Lower leg skin (tissue), 3 donors: ENCODE results near the gene HLX.

Source experiments
- POLR2A ChIP-seq, 2 donors: fragments of 450-650 bp; IDR thresholded peaks; one replicate each; pipeline ENCODE4 v1.6.1; 2016 to 2017; ENCODE audit warnings: antibody characterized with exemption in 2 of 2, mild to moderate bottlenecking in 1 of 2, moderate library complexity in 1 of 2
- TF ChIP-seq, protein P1 (sequence below), 3 donors: fragments of 450-650 bp; IDR thresholded peaks; one replicate each; pipeline ENCODE4 v1.5.1; 2016; ENCODE audit warnings: antibody characterized with exemption in 3 of 3, mild to moderate bottlenecking in 3 of 3, moderate library complexity in 2 of 3

DNA sequence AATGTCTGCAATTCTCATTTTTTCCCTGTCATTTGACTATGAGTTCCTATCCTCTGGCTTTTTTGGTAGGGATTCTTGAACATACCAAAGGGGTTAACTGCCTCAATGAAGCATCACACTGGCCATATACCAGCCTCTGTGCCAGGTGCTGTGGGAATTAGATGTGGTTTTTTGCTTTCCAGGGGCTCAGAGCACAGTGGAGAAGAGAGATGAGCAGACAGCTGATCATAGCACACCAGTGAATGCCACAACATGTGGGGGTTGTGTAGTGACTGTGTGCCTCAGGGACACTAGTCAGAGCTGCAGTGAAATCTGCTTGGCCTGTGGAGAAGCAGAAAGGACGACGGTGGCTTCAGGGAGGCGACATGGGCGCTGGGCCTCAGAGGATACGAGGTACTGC, 30.8 kb downstream of the HLX start:
- TF ChIP-seq, protein P1, sequence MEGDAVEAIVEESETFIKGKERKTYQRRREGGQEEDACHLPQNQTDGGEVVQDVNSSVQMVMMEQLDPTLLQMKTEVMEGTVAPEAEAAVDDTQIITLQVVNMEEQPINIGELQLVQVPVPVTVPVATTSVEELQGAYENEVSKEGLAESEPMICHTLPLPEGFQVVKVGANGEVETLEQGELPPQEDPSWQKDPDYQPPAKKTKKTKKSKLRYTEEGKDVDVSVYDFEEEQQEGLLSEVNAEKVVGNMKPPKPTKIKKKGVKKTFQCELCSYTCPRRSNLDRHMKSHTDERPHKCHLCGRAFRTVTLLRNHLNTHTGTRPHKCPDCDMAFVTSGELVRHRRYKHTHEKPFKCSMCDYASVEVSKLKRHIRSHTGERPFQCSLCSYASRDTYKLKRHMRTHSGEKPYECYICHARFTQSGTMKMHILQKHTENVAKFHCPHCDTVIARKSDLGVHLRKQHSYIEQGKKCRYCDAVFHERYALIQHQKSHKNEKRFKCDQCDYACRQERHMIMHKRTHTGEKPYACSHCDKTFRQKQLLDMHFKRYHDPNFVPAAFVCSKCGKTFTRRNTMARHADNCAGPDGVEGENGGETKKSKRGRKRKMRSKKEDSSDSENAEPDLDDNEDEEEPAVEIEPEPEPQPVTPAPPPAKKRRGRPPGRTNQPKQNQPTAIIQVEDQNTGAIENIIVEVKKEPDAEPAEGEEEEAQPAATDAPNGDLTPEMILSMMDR (IDR thresholded peaks at IDR 0.05): no peak
- no peak for TF ChIP-seq POLR2A (IDR thresholded peaks at IDR 0.05)
